ENCODE results near the gene ANKRD17.

ANKRD17 gene

GRCh38 chr4:73034896-73035295, 223.7 kb downstream of the ANKRD17 start:
- DNase-seq = no peak

- DNase-seq = peak; percentile 2
Observed at GRCh38 chr4:73028621-73029020, 230.0 kb downstream of the ANKRD17 start.
